Measurements from ENCODE around the gene TSHZ1.

TSHZ1 gene

GRCh38 chr18:75276818-75277609 is 66.4 kb downstream of the TSHZ1 start:
- DNase-seq = peak; percentile 84

DNA sequence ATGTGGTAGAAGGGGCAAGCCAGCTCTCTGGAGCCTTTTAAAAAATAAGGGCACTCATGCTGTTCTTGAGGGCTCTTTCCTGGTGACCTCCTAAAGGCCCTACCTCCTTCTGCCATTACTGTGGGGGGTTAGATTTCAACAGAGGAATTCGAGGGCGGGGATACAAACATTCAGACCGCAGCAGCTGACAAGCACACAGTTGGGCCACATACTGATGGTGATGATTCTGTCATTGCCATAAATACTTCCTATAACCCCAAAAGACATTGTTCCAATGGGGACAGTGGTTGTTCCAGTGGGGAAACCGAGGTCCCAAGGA is 67.0 kb downstream of the TSHZ1 start:
- no peak for DNase-seq

DNA sequence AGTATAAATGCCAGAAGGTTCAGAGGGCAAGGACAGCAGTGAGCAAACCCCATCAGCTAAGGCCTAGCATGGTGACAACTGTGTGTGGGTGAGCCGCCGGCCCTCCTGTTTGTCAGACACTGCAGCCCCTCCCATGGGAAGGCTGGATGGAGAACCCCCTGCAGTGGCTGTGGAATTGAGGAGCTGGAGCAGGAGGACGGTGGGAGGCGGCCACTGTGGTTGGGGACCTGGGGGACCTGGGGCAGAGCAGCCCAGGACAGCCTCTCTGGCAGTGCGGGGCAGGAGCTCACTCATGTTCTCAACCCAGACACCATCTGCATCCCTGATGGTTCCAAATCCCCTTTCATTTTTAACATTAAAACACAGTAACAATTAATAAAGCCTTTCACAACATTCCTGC is 68.8 kb downstream of the TSHZ1 start:
- DNase-seq = no peak

DNA sequence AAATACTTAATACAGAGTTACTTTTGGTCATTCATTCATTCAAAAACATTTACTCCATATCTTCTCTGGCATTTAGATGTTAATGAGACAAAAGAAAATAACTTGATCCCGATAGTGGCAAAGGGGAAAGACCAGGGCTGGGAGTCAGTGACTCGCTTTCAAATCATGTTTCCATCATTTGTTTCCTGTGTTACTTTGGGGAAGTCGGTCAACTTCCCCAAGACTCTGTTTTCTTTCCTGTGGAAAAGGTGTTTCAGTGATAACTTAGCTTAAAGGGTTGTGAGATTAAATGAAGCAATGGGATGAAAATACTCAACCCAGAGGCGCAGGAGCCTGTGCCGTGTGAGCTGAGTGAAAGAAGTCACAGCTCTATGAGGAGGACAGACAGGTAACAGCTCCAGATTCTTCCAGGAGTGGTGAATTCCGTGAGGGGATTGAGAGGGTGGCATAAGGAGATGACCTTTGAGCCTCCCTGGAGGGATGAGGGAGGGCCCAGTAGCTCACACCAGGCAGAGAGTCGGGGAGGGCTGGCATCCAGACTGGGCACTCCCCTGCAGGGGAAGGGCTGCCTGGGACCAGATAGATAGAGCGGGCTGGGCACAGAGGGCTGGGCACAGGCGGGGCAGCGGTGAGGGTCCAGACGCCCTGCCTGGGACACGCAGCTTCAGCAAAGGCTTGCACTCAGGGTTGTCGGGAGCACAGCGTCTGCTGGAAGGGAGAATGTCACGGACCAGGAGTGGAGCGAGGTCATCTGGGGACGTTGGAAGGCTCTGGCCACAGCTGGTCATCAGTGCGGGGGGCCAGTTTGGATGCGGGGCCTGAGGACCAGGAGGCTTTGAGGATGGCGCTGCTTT is 70.1 kb downstream of the TSHZ1 start:
- DNase-seq = no peak

- DNase-seq = no peak
Observed at GRCh38 chr18:75282746-75283145, 72.1 kb downstream of the TSHZ1 start.

DNA sequence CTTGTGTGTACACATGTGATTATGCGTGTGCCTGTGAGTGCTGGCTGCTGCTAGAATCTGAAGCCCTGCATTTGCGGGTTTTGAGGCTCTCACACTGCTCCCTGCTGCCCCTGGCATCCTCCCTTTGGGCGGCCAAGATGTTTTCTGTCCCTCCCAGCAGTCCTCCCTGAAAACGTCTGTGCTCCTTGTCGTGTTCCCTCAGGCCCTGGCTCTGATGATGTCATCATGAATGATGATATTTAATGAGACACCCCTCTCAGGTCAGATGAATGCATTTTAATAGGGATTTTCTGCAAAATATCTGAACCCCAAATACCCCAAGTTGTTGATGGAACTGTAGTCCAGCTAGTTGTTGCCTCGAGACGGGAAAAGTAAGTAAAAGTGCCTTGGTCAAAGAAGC is 73.1 kb downstream of the TSHZ1 start:
- DNase-seq = no peak

GRCh38 chr18:75284566-75284965 is 74.0 kb downstream of the TSHZ1 start:
- DNase-seq = no peak

DNA sequence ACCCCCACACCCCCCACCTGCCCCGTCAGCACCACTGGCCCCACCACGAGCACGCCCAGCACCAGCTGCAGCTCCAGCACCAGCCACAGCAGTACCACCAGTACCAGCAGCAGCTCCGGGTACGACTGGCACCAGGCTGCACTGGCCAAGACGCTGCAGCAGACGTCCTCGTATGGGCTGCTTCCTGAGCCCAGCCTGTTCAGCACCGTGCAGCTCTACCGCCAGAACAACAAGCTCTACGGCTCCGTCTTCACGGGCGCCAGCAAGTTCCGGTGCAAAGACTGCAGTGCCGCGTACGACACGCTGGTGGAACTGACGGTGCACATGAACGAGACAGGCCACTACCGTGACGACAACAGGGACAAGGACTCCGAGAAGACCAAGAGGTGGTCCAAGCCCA is 75.3 kb downstream of the TSHZ1 start:
- no peak for DNase-seq

DNA sequence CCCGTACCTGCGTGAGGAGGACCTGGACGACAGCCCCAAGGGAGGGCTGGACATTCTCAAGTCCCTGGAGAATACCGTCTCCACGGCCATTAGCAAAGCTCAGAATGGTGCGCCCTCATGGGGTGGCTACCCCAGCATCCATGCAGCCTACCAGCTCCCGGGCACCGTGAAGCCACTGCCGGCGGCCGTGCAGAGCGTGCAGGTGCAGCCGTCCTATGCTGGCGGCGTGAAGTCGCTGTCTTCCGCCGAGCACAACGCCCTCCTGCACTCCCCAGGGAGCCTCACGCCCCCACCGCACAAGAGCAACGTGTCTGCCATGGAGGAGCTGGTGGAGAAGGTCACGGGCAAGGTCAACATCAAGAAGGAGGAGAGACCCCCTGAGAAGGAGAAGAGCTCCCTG is 76.4 kb downstream of the TSHZ1 start:
- no peak for DNase-seq

DNA sequence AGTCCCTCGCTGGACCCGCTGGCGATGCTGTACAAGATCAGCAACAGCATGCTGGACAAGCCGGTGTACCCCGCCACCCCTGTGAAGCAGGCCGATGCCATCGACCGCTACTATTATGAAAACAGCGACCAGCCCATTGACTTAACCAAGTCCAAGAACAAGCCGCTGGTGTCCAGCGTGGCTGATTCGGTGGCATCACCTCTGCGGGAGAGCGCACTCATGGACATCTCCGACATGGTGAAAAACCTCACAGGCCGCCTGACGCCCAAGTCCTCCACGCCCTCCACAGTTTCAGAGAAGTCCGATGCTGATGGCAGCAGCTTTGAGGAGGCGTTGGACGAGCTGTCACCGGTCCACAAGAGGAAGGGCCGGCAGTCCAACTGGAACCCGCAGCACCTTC is 77.1 kb downstream of the TSHZ1 start:
- DNase-seq = no peak

GRCh38 chr18:75289761-75290160 is 79.2 kb downstream of the TSHZ1 start:
- DNase-seq = no peak

GRCh38 chr18:75290737-75291358 is 80.3 kb downstream of the TSHZ1 start:
- DNase-seq = no peak

DNA sequence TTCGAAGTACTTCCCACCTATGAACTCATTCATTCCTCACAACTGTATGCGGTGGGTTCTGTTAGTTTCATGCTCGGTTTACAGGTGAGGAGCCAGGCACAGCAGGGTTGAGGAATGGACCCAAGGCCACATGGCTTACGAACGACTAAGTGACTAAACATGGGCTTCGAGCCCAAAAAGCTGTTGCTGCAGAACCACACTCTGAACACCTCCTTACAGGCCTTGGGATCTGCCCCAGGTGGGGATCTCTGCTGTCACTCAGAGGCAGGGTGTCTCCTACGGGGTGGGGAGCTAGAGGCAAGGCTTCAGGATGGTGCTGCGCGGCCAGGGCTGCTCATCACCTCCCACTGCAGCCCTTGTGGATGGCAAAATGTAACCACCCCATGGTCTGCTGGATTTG is 80.9 kb downstream of the TSHZ1 start:
- no peak for DNase-seq

- peak; percentile 26 for DNase-seq
Observed at GRCh38 chr18:75293591-75293990, 83.0 kb downstream of the TSHZ1 start.

- DNase-seq = no peak
Observed at GRCh38 chr18:75297731-75298130, 87.1 kb downstream of the TSHZ1 start.

GRCh38 chr18:75304678-75305557 is 94.3 kb downstream of the TSHZ1 start:
- no peak for DNase-seq

GRCh38 chr18:75305984-75306383 is 95.4 kb downstream of the TSHZ1 start:
- no peak for DNase-seq

DNA sequence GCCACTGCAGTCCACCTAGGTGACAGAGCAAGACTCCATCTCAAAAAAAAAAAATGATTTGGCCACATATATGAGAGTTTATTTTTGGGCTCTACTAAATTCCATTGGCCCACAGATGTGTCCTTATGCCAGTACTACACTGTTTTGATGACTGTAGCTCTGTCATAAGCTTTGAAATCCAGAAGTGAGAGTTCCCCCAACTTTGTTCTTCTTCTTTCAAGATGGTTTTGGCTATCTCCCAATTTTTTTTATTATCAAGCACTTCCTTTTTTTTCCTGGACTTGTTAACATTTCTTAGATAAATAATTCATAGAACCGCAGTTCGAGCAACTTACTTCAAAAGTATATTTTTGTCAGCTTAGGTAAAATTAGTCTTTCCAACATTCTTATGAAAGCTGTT is 96.9 kb downstream of the TSHZ1 start:
- no peak for DNase-seq

GRCh38 chr18:75309564-75309963 is 99.0 kb downstream of the TSHZ1 start:
- DNase-seq = no peak

GRCh38 chr18:75314117-75314516 is 103.5 kb downstream of the TSHZ1 start:
- DNase-seq = no peak

- DNase-seq = no peak
Observed at GRCh38 chr18:75314606-75315005, 104.0 kb downstream of the TSHZ1 start.

DNA sequence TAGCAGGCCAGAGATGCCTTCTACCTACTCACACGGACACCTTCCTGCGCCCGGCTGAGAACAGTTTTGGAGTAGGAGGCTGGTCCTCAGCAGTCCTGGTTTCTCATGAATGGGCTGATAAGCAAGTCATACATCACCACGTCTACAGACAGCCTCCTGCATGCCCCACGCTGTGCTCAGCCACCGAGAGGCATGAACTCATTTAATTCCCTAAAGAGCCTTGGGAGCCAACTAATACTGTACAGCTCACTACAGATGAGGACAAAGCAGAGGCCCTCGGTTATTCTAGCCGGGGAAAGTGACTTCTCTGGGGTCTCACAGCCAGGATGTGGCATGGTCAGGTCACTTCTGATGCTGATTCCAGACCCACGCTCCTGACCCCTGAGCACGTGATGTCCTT is 105.6 kb downstream of the TSHZ1 start:
- DNase-seq = no peak

DNA sequence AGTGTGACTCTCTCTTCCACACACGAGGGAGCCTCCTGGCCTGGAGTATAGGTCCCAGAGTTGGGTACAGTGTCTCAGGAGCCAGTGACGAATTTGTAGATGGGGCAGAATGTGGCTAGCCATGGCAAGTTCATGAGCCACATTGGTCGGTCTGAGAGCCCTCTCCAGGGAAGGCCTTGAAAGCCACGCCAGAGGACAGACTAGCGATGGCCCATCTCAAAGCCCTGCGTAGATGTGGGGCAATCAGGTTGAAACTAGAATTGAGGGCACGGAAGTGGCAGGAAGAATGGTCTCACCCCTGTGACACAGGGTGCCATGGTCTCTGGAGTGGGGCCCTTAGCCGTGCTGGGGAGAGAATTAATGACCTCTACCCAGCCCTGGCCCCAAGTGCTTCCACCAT is 106.2 kb downstream of the TSHZ1 start:
- no peak for DNase-seq

All from fibroblast of upper back skin (primary cell).